T-helper 2 cell (primary cell): Measurements from ENCODE around the gene ARFGEF2.

Source experiments
- DNase-seq, 5 experiments: peaks; one replicate each; pipeline versions ENCODE4 v3.0.0 to v3.0.0-alpha.2; 2012 to 2022

The ARFGEF2 gene

DNA sequence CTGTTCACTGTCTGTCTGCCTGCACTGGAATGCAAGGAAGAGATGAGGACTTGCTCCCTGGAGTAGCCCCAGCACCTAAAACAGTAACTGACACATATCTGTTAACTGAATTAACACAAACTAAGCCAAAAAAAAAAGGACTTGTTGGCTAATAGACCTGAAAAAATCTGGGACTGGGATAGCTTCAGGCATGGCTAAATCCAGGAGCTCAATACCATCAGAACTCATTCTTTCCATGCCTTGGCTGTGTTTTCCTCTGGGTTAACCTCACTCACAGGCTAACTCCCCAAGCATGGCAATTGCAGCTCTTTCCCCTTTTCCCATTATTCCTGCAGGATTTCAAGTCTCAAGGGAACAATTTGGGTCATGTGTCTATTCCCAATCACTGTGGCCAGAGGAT lies 21.6 kb upstream of the ARFGEF2 start:
- no peak for DNase-seq

DNA sequence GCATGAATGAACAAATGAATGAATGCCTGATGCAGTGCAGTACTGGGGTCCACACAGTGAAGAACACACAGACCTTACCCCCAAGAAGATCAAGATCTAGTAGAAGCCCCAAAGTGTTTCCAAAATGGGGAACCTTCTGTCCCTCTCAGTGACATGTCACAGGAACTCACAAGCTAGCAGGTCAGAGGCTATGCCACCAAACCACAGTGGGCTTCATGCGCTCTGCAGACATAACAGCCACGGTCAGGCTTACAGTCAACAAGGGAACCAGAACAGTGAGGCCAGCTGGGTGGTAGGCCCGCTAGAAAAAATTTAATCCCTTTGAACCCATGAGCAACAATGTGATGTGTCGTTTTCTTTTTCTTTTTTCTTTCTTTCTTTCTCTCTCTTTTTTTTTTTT lies 20.2 kb upstream of the ARFGEF2 start:
- DNase-seq, result no peak

- no peak for DNase-seq
Observed at GRCh38 chr20:48903705-48904104, 17.8 kb upstream of the ARFGEF2 start.

DNA sequence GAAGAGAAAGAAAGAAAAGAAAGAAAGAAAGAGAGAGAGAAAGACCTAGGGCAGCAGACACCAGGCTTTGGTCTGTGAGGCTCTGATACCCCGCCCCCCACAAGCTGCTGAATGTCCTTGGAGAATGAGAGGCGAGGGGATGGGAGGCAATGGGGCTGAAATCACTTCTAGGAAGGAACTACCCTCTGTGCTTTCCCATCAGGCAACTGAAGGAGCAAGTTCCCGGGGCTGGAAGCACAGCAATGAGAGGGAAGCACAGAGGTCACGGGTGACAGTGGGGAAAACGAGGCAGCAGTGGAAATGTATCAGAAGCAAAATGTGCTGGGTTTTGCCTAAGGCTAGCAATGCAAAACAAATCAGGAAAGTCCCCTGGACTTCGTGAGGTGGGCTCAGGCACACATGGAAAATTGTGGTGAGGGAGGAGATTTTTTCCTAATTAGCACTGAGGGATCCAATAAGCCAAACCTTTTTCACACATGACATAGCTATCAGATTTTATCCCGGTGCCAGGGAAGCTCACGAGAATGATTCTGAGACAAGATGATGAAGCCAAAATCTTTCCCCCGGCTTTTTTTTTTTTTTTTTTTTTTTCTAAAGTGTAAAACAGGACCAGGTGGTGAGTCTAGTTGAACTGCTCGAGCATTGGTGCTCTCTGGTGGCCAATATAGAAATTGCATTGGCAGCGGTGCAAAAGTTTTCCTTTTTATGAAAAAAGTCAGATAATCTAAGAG lies 16.8 kb upstream of the ARFGEF2 start:
- DNase-seq, result peak in 4 of 5 experiments; percentile 36 to 71 (median 50)

DNA sequence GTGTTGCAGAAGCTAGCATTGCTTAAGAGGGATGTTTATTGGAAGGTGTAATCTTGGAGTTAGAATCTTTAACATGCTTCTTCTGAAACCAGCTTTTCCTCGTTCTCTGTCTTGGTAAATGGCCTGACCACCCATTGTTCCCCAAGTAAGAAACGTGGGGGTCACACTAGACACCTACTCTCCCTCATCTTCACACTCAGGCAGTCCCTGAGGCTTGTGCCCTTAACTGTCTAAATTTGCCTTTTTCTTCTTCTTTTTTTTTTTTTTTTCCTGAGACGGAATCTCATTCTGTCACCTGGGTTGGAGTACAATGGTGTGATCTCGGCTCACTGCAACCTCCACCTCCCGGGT lies 16.2 kb upstream of the ARFGEF2 start:
- no peak for DNase-seq

- no peak for DNase-seq
Observed at GRCh38 chr20:48906221-48906877, 15.2 kb upstream of the ARFGEF2 start.

DNA sequence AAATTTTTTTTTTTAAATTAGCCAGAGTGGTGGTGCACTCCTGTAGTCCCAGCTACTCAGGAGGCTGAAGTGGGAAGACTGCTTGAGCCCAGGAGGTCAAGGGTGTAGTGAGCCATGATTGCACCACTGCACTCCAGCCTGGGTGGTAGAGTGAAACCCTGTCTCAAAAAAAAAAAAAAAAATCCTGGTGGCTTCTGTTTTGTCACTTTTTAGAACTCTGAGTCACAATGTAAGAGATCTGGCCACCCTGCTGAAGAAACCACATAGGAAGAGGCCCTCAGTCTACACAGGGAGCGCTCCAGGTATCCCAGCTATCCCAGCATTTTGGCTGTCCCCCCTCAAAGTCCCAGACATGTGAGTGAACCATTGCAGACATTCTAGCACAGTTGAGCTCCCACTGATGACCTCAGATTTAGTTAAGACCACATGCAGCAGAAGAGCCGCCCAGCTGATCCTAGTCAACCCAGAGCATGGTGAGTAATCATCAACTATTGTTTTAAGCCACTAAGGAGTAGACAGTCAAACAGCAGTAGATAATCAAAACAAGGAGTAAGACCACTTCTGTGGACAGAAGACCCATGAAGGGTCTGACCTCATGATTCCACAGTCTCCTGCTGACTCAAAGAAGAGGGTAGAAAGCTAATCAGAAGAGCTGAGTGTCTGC lies 12.7 kb upstream of the ARFGEF2 start:
- peak in 1 of 5 experiments; percentile 16 for DNase-seq

DNA sequence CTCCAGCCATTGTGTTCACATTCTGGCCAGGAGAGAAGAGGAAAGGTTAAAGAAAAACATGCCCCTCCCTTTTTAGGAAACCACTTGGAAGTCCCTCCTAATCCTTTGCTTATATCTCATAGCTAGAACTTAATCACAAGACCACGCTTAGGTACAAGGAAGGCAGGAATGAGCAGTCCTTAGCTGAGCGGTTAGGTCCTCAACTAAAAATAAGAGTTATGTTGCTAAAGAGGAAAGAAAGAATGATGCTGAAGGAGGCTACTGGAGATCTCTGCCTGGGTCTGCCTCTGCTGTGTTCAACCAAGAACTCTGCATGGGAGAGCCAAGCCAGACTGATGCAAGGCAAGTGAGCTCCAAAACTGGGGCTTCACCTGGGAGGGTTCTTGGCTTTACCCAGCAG lies 11.6 kb upstream of the ARFGEF2 start:
- peak in 1 of 5 experiments; percentile 21 for DNase-seq

- peak in 2 of 5 experiments; percentile 45 to 61 for DNase-seq
Observed at GRCh38 chr20:48910347-48910781, 11.1 kb upstream of the ARFGEF2 start.

DNA sequence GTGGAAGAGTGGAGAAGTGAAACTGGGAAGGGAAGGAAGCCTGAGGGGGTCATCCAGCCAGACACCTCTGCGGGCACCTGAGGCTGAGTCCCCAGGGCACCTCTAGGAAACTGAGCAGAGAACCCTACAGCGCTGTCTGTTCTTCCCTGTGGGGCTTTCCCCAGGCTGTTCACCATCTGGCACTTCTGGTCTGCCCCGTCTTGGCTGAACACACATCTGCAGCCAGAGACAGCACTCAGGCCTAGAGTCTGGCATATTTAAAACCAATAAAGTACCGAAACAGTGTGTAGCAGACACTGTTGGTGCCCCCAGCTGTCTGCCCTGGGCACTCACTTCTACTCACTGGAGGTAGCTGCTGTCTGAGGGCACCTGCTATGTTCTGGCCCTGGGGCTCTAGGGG lies 9.4 kb upstream of the ARFGEF2 start:
- no peak for DNase-seq

DNA sequence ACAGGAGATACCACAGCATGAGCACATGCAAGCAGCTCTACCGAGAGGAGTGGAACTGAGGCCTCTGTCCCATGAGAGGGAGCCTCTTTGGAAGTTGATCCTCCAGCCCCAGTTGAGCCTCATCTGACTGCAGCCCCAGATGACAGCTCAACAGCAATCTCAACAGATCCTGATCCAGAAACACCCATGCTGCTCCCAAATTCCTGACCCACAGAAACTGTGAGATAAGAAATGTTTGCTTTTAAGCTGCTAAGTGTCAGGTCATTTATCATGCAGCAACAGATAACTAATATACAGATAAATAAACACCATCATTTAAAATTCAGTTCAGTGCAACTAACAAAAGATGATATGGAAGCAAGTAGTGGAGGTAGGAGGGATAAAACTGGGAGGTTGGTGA lies 4.8 kb upstream of the ARFGEF2 start:
- no peak for DNase-seq

- DNase-seq, result no peak
Observed at GRCh38 chr20:48919336-48919881, 2.1 kb upstream of the ARFGEF2 start.

- DNase-seq, result no peak
Observed at GRCh38 chr20:48919882-48920526, 1.5 kb upstream of the ARFGEF2 start.

DNA sequence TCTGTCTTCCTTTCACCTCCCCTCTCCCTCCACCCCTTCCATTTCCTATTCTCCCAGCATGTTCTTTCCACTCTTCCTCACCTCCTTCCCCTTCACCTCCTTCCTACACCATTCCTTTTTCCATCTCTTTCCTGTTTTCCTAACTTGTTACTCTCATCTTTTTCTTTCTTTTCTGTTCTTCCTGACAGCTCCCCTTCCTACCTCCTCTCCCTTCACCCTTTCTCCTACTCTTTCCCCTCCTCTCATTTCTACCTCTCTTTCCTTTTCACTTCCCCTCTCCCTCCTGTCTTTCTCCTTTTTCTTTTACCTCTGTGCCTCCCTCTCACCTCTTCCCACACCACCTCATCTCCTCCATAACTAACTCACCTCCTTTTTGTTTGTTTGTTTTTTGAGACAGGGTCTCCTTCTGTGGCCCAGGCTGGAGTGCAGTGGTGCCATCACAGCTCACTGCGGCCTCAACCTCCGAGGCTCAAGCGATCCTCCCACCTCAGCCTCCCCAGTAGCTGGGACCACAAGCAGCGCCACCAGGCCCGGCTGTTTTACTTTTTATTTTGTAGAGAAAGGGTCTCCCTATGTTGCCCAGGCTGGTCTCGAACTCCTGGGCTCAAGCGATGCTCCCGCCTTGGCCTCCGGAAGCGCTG lies 864 bp upstream of the ARFGEF2 start:
- DNase-seq, result no peak

DNA sequence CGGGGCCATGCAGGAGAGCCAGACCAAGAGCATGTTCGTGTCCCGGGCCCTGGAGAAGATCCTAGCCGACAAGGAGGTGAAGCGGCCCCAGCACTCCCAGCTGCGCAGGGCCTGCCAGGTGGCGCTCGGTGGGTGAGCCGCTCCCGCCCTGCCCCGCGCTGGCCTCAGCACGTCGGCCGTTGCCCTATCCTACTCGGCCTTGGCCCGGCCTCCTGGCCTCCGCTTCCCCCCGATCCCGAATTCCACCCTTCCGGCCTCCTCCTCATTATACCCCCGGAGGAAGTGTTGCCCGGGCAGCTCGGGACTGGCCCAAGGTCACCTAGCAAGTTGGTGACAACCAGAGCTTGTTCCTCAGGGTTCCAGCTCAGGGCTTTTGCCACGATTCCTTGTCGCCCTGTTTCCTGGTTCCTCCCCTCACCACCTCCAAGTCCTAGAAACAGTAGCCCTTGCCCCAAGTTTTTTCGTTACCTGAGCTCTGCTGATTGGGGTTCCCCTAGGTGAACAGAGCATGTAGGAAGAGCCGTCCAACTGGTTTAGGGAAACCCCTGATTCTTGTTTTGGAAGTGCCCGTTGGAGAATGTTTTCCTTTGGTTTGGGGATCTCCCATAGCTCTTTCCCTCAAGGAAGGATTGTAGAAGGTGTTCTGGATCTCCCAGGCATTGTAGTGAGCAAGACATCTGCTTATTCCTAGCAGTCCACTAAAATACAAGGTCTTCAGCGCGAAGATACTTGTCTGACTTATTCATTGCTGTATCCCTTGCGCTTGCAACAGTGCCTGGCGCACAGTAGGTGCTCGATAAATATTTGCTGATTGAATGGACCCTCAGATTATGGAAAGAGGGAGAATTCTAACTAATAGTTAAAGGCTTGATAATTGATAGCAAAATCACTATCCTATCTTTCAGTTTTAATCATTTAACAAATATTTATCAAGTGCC lies 641 bp downstream of the ARFGEF2 start:
- DNase-seq, result peak in 1 of 5 experiments; percentile 2

- DNase-seq, result no peak
Observed at GRCh38 chr20:48923149-48923718, 1.7 kb downstream of the ARFGEF2 start.

DNA sequence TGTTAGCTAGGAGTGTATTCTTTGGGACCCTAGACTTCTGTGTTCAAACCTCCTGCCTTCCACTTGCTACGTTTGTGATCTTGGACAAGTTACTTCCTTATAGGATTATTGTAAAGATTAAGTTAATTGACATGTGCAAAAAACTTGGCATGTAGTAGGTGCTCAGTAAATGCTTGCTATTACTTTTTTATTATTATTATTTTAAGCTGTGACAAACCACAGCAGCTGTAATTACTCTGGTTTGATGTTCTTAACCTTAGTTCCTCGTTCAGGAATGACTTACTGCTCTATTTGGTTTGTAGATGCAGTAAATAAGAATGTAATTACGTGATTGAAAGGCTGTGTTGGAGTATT lies 3.2 kb downstream of the ARFGEF2 start:
- no peak for DNase-seq

GRCh38 chr20:48926267-48926666 lies 4.8 kb downstream of the ARFGEF2 start:
- no peak for DNase-seq

DNA sequence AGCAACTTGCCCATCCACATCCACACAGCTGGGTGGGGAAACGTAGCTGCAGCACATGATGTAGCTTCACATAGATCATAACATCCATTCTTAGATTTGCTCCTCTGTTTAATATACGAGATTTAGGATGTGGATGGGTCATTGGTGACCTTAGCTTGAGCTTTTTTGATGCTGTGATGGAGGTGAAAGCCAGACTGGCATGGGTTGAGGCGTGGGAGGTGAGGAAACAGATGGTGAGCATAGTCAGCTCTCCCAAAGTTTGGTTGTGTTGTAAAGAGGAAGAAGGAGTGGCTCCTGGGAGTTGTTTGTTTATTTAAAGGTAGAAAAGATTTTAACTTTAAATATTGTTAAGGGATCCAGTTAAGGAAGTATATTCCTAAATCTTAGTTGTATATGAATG lies 5.3 kb downstream of the ARFGEF2 start:
- no peak for DNase-seq

DNA sequence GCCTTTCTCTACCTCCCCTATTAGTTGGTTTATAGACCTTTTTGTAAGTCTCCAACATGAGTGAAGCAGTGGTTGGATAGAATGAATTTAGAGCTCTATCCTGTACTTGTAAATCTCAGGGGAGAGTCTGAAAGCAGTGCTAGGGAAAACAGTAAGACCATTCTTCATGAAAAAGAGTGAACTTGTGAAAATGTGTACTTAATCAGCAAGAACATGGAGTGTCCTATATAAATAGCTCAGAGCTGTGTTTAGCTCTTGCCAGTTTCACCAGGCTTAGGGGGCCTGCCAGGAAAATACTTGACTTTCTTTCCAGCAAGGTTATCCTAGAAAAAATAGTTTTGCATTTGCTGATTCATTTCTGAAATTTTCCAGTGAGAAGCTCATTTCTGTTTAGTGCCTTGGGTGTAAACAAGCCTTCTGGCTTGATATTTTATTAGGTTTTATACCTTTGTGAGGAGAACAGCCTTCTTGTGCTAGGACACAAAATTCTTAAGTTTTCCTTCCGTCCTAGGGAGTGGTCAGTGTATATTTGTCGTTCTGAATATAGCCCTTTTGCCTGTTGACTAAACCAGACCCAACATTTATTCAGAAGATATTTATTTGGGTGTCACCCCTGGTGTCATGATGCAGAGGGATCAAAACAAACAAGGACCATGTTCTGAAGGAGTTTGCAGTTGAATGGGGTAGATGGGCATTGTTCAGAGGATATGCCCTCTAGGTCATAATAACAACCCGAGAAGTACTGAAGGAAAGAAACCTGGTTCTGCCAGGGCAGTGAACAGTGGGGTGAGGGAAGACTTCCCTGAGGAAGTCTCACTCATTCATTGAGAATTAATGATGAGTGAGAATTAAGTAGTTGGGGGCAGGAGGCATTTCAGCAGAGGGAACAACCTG lies 7.6 kb downstream of the ARFGEF2 start:
- no peak for DNase-seq
